Testis (tissue), 3 donors: ENCODE measurements around the gene LSG1. TPM values are rescaled to one million over a fixed set of nuclear protein-coding genes. Genes with fewer than 3 reads are reported as not detected.

Experiments used
- DNase-seq: peaks from one replicate; pipeline ENCODE4 v3.0.0-alpha.2; 2019
- H3K27ac ChIP-seq, 2 donors: fragments of 200-600 bp; sonication (generic); one replicate each; pipeline ENCODE4 v1.5.1; 2019
- H3K27me3 ChIP-seq: fragments of 200-600 bp; sonication (generic); one replicate; pipeline ENCODE4 v1.5.1; 2019
- H3K36me3 ChIP-seq: fragments of 200-600 bp; sonication (generic); one replicate; pipeline ENCODE4 v1.5.1; 2017; ENCODE audit warnings: low read depth; ENCODE audit errors: missing control alignments
- H3K4me1 ChIP-seq: fragments of 200-600 bp; sonication (generic); one replicate; pipeline ENCODE4 v1.5.1; 2019
- H3K4me3 ChIP-seq, 2 donors: fragments of 200-600 bp; sonication (generic); one replicate each; pipeline ENCODE4 v1.5.1; 2017 to 2019
- H3K9me3 ChIP-seq: fragments of 200-600 bp; sonication (generic); one replicate; pipeline ENCODE4 v1.5.1; 2017
- POLR2A ChIP-seq: fragments of 450-650 bp; IDR thresholded peaks from one replicate; pipeline ENCODE4 v1.6.1; 2017; ENCODE audit warnings: antibody characterized with exemption, mild to moderate bottlenecking, moderate library complexity
- WGBS, 2 donors: methylation state at CpG; one replicate each; pipeline ENCODE4 v1.1.5; 2018; 5-methylcytosine and 5-hydroxymethylcytosine counted together
- intact Hi-C: fragments of 100-400 bp; cut with DNase I; formaldehyde crosslinking; loops from one replicate; pipeline ENCODE4 v1.15.1; 2023; ENCODE audit warnings: low total_unique reads
- polyA plus RNA-seq: library from polyadenylated mRNA; stranded (reverse); fragments of 350-450 nt; fragmentation: Illumina TruSeq; extraction: RNeasy Lipid Tissue Mini Kit (QIAGEN cat#74804); gene quantifications from one replicate; pipeline ENCODE4 v1.2.3, GENCODE V29; 2014; ENCODE audit warnings: low read depth, low replicate concordance; ENCODE audit not compliant: insufficient read depth
- total RNA-seq, 2 donors: library from RNA; depleted of rRNA; stranded (reverse); fragments of >200 nt; gene quantifications; one replicate each; pipeline ENCODE4 v1.2.3, GENCODE V29; 2016
- TF ChIP-seq, protein P1 (sequence below), 3 experiments: fragments of 450-650 bp in 2 of 3; fragments of 200-600 bp in 1 of 3; sonication (generic) in 1 of 3; IDR thresholded peaks; one replicate each; pipeline ENCODE4 v1.5.1; 2016 to 2019; ENCODE audit warnings: antibody characterized with exemption in 3 of 3, mild to moderate bottlenecking in 2 of 3, moderate library complexity in 1 of 3

The LSG1 gene
- total and polyA plus RNA-seq, 3 donors from 2014 or later: 47.4 to 56.1 (median 50.5) TPM

- no peak for DNase-seq
- H3K27me3 ChIP-seq: no peaks in the 10 kb centered on the region
- intact Hi-C loops: loop anchor here (10.0 kb wide), 1 partner anchor 259 kb away; no protein-coding TSS in a partner anchor
- H3K4me3 ChIP-seq: no peak overlapping the region
- TF ChIP-seq, protein P1, sequence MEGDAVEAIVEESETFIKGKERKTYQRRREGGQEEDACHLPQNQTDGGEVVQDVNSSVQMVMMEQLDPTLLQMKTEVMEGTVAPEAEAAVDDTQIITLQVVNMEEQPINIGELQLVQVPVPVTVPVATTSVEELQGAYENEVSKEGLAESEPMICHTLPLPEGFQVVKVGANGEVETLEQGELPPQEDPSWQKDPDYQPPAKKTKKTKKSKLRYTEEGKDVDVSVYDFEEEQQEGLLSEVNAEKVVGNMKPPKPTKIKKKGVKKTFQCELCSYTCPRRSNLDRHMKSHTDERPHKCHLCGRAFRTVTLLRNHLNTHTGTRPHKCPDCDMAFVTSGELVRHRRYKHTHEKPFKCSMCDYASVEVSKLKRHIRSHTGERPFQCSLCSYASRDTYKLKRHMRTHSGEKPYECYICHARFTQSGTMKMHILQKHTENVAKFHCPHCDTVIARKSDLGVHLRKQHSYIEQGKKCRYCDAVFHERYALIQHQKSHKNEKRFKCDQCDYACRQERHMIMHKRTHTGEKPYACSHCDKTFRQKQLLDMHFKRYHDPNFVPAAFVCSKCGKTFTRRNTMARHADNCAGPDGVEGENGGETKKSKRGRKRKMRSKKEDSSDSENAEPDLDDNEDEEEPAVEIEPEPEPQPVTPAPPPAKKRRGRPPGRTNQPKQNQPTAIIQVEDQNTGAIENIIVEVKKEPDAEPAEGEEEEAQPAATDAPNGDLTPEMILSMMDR (IDR thresholded peaks at IDR 0.05): no peak
- no peak for TF ChIP-seq POLR2A
- no peak overlapping the region for H3K27ac ChIP-seq
- no peaks in the 10 kb centered on the region for H3K9me3 ChIP-seq
- no peaks in the 10 kb centered on the region for H3K36me3 ChIP-seq
- 91 to 98% methylated on average over 5 to 22 of the region's 22 CpGs for WGBS, 2 donors
- H3K4me1 ChIP-seq: no peaks in the 10 kb centered on the region
Measured at GRCh38 chr3:194604126-194604525, 67.9 kb downstream of the LSG1 start.

GRCh38 chr3:194602669-194603171 is 69.3 kb downstream of the LSG1 start:
- TF ChIP-seq POLR2A: no peak
- TF ChIP-seq, protein P1 (IDR thresholded peaks at IDR 0.05): no peak
- Histone ChIP-seq H3K27me3 (no peaks in the 10 kb centered on the region), H3K9me3 (no peaks in the 10 kb centered on the region), H3K4me3 (no peak overlapping the region), H3K27ac (no peak overlapping the region), H3K36me3 (no peaks in the 10 kb centered on the region), H3K4me1 (no peaks in the 10 kb centered on the region)
- DNase-seq: no peak
- intact Hi-C loops: loop anchor here (10.0 kb wide), 1 partner anchor 258 kb away; no protein-coding TSS in a partner anchor
- WGBS, 2 donors: 83 to 90% methylated on average over 10 of the region's 10 CpGs

DNA sequence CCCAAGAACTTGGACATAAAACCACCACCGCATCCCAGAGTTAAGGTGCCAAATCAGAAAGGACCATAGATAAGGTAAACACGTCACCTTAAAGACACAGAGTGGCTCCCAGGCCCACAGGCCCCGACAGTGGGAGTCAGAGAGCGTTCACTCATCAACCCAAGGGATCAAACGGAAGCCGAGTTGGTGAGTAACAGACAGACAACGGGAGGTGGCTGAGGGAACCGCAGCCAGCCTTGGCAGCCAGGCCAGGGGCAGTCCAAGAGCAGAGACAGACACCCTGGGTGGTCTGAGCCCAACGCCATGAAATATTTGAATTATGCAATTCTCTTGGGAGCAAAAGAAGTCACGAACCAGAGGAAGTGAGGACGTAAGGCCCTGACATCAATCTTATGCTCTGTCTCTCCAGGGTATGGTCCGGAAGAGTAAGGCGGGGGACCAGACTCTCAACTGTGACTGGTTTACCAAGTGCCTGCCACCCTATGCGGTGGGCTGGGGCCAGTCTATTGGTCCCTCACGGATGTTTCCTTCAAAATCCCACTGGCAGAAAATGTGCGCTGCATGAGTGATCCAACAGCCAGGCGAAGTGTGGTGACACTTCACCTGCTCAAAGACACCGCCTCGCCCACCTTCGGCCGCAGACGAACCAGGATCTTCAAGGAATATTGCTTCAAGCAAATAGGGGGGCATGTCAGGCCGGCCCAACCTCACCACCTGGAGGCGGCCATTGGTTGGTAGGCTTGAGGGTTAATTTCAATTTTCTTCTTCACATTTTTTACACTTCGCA is 73.0 kb downstream of the LSG1 start:
- WGBS, 2 donors: 84% methylated on average over 25 of the region's 25 CpGs
- no peaks in the 10 kb centered on the region for H3K4me1 ChIP-seq
- TF ChIP-seq POLR2A: no peak
- TF ChIP-seq, protein P1 (IDR thresholded peaks at IDR 0.05): no peak
- no peak overlapping the region for H3K27ac ChIP-seq
- intact Hi-C loops: loop anchor here (10.0 kb wide), 1 partner anchor 124 kb away; no protein-coding TSS in a partner anchor
- no peak overlapping the region for H3K4me3 ChIP-seq
- H3K36me3 ChIP-seq: no peaks in the 10 kb centered on the region
- no peaks in the 10 kb centered on the region for H3K9me3 ChIP-seq
- no peaks in the 10 kb centered on the region for H3K27me3 ChIP-seq
- DNase-seq: no peak

DNA sequence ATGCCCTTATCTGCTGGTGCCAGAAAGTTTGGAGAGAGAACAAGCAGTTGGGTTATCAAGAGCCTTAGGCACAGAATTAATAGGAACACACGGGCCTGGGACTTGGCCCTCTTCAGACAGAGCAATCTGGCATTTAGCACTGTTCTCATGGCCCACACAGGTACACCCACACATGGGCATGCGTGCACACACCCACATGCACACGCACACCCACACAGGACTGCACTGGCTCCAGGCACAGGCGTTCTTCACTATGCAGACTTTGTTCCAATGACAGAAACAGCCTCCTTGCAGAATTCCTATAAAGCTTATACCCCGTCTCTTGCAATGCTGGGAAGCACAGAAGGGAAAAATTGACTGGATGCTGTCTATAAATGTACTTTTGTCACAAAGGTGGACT is 75.1 kb downstream of the LSG1 start:
- Histone ChIP-seq H3K27me3 (no peaks in the 10 kb centered on the region), H3K36me3 (no peaks in the 10 kb centered on the region), H3K27ac (no peak overlapping the region), H3K4me1 (no peaks in the 10 kb centered on the region), H3K9me3 (no peaks in the 10 kb centered on the region), H3K4me3 (no peak overlapping the region)
- DNase-seq: no peak
- 75 to 77% methylated on average over 5 of the region's 5 CpGs for WGBS, 2 donors
- TF ChIP-seq, protein P1 (IDR thresholded peaks at IDR 0.05): no peak
- TF ChIP-seq POLR2A: no peak
- intact Hi-C loops: loop anchor here (10.0 kb wide), 1 partner anchor 122 kb away; no protein-coding TSS in a partner anchor
